ENCODE data around the gene CELF2.

CELF2 gene

DNA sequence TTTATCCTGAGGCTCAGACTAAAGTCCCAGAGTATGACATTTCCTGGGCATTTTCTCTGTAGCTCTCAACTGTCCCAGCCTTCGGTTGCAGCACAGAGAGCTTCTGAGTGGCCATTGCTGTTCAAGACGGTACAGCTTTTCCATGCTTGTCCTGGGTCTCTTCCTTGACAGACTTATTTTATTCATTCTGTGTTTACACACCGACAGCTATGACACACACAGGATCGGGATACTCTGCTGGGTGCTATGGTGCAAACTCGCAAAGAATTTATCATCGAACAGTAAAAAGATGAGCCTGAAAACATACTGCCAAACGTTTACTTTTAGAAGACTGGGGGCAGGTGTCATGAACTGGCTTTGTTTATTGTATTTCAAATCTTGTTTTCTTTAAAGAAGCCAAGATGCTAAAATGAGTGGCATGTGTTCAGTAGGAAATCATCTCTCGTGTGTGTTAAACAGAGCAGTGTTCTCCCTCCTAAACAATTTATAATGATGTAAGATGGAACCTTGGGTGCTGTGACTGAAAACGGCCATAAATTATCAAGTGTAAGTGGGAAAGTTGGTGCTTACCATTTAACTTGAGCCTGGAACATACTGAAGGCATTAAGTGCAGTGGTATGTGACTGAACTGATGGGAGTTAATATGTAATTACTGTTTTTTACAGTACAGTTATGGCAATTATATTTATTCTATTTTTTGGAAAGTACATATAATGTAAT lies 120.8 kb downstream of the CELF2 start:
- no peak for DNase-seq

DNA sequence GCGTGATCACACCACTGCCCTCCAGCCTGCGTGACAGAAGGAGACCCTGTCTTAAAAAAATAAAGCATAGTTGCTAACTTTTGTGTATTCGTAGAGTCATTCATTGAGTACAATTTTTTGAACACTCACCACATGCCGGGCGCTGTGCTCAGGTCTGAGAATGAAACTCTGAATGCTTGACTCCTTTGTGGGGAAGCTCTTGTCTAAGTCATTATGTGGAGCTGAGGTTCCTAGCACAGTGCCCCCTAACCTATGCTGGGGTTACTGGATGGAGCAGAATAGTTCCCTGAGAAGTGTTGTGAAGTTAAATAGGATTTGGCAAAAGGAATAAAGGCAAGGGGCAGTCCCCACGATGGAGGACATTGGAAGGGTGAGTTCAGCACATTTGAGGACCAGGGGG lies 123.3 kb downstream of the CELF2 start:
- no peak for DNase-seq

DNA sequence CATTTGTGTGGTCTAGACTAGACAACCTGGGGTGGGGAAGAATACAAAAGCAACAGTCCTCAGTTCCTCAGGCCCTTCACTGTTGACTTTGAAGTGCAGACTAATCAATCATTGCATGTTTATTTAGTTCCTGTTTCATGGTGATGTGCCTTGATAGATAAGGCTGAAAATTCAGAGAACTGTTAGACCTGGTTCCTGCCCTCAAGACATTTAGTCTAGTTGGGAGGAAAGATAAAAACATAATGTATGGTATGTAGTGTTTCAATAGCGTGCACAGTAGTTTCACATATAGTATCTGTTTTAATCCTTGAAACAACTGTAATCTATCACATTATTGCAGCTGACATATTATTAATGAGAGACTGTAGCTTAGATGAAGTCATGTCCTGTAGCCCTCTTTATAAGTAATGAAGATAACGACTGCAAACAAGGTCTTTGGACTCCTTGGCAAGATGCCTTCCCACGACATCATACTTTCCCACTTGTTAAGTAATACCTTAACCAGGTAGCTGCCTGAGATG lies 124.0 kb downstream of the CELF2 start:
- DNase-seq = no peak

DNA sequence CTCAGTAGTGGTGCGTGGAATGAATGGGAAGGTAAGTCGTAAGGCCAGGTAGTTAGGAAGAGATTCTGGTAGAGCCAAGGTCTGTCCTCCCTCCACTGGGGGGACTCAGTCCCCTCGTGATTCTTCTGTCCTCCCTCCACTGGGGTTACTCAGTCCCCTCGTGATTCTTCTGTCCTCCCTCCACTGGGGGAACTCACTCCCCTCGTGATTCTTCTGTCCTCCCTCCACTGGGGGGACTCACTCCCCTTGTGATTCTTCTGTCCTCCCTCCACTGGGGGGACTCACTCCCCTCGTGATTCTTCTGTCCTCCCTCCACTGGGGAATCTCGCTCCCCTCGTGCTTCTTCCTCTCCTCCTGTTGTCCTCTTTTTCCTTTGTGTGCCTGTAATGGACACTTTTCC lies 125.1 kb downstream of the CELF2 start:
- no peak for DNase-seq

DNA sequence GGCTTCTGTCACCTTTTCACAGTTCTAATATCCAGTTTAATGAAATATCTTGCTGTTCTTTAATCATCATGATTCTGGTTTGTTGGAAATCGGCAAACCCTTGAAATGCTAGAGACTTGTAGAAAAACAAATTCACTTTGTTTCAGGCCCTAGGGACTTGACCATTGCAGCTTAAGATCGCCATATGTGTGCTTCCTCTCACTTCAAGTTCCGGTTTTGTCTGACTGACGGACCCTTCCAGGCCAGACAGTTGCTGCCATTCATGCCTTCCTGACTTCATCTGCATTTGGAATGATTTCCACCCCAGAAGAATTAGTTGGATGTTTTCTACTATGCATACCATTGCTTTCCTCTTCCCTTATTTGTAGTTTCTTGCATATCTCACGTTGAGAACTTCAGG lies 125.6 kb downstream of the CELF2 start:
- no peak for DNase-seq

DNA sequence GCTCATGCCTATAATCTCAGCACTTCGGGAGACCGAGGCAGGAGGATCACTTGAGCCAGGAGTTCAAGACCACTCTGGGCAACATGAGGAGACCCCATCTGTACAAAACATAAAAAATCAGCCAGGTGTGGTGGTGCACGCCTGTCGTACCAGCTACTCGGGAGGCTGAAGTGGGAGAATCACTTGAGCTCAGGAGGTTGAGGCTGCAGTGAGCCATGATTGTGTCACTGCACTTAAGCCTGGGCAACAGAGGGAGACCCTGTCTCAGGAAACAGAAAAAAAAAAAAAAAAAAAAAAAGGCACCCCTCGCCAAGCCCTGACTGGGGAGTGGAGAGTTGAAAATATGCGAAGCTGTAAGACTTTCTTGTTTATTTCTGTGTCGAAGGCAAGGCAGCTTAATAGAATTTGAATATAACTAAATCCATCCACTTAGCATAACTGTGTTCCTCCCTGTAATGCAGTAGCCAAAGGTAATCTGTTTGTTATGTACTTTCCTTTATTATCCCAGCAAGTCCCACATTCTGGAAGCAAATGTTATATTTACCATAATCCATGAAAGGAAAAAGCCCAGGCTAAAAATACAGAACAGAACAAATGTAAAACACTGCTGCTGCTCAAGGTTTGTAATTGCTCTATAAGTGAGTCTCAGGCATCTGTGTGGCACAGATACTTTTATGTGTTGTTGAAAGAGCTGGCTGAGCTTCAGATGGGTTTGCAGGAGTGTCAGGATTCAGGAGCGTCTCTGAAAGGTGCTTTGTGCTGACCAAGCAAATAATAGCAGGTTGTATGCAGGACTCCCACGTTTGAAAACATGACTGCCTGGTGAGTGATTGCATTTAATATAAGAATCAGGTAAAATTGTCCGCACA lies 127.2 kb downstream of the CELF2 start:
- DNase-seq = no peak

DNA sequence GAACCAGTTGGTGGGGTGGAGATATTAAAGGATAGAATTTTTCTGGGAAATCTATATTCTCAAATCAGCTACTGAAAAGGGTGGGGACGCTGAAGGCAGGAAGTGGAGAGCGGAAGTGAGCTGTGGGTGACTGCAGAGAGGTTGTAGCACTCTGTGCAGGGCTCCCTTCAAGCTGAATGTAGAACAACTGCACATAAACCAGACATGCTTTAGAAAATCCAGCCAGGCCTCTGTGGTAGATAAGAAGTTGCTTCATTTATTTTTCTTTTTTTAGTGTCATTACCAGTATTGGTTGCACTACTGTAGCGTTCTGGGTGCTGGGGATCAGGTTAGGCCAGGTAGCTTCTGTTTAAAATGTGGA lies 127.8 kb downstream of the CELF2 start:
- DNase-seq = no peak

DNA sequence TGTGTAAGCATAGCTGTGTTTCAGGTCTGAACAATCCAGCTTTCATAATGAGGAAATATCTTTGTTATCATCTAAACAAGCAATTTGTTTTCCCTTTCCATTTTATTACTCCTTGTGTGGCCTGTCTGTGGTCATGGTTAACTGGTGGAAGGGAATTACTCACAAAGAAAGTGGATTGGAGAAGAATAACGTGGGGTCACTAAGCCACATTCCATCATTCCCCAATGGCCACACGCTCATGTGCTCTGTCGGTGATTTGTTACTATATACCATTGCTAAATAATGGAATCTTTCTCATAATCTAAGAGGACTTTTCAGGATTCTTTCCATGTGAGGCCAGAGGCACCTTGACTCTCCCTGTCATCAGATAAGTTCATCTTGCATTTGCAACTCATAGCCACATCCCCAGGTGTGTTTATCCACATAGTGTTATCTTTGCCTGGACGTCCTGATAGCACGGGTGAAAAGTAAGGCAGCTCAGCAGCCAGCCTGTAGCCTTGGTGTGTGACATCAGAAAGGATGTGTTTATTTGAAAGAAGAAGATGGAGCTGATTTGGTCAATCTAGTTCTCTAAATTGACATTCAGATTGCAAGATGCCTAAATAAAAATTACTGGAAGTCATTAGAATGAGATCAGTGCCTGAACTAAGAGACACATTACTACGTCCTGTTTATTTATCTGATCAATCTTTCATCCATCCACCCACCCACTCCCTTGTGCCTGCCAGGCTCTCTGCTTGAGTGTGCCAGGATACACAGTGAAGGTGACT lies 128.9 kb downstream of the CELF2 start:
- DNase-seq = no peak

DNA sequence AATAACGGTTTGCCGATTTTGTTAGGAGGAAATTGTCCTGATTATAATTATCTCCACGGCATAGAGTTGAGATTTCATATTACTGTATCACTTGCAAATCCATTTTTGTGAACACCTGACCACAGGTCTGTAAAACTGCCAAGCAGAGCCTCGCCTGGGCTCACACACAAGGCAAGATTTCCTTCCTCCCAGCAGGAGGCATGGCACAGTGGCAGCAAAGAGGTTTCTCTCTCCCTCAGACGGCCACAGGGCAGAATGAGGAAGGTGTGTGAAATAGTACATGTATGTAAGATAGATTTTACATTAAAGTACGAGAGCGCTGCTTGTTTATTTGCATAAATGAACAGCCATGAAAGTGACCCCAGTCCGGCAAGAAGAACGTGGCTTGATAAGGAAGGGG lies 130.1 kb downstream of the CELF2 start:
- DNase-seq = no peak

DNA sequence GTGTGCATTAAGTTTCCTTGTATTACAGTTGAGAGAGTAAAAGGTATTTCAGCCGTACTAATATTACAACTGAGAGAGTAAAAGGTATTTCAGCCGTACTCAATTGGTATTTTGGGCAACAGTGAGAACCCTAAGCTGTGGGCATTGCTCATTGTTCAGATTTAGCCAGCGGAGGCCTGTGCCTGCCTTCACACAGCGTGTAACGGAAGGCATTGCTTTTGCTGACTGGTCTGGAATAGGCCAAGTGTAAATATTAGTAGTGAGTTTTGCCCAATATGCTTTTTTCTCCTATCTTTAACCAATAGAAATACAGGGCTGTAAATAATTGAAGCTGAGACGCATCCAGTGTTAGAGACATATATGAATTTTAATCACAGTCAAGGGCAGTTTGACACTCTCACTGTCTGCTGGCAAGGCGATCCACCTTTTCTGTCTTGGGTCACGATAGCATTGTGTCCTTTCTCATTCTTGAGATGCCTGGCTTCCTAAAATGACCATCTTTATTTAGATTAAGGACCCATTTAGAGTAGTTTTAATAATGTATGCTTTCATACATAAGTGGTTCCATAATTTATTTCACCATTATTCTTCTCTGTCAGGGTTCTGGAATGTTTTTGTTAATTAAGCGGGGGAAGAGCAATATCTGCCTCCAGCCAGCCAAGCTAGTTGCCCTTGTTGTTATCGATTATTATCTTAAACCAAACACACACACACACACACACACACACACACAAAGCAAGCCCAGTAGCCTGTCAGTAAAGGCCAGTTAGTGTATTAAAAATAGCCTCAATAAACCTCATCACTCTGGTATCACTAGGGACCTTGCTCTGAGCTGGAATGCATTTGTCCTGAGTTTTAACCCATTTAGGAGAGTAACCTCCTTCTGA lies 130.7 kb downstream of the CELF2 start:
- no peak for DNase-seq

DNA sequence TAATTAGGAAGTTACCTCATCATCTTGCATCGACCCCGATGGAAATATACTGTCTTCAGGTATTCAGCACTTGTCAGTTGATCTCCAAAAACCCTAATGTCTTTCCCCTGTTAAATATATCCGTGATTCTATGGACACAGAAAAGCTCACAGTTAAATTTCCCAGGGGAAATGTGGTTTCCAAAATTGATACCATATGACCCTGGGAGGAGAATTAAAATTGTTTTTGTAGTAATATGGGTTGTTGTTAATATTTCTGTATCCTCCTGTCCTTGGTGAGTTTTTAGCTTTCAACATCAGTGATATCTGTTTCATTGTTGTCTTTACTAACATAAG lies 132.1 kb downstream of the CELF2 start:
- no peak for DNase-seq

DNA sequence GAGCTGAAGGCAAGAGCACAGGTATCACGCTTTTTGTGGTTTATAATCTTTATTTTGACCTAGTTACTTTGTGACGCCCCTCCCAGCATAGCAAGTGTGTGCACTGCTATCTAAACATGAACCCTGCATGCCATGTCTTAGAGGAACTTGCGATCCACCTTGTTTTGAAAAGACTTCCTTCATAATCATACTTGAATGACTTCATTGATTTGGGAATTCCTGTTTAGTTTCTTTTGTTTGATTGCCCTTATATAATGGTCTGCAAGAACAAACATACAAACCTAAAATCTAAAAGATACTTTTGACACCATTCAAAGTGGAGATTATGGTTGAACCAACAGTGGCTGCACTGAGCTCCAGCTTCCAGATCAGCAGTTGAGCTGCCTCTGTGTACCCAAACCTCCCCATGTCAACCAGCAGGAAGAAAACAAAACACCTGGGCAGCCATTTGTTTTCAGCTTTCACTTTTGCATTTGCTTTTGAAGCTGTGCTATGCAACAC lies 132.6 kb downstream of the CELF2 start:
- DNase-seq = no peak

DNA sequence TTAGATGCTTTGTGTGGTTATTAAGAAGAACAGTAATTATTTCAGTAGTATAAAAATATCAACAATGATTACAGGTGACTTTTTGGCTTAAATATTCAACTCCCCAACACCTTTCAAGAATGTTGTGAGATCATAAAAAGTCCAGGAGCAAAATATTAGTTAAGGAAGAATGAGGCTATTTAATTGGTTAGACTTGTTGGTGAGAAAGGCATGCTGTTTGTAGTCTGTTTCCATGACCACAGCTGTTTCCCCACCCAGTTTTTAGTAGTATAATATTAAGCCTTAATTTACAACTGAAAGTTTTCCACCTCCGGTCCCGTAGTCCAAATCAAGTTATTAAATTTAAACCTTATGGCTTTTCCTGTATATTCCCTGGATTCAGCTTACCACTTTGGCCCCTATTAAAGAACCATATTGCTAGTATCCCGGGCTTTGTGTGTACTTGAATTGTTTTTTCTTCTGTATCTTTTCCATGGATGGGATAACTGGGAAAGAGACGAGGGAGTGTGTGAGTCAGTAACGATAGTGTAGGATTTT lies 133.3 kb downstream of the CELF2 start:
- DNase-seq = no peak

DNA sequence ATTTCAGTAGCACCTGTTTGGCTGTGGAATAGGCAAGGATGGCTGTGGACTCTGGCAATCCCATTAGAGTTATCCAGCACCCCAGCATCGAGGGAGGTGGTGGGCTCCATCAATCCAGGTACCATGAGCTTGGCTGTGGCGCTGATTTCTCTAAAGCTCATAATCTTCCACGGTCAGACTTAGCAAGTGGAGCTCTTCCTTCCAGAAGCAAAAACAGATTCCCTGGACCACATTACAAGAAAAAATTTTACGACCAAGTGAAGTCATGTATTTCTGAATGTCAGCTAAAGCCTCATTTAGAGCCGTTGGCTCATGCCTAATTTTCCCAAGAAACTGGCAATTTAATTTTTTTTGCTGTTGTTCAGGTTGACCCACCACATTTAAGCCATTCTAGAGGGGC lies 135.1 kb downstream of the CELF2 start:
- DNase-seq = no peak

DNA sequence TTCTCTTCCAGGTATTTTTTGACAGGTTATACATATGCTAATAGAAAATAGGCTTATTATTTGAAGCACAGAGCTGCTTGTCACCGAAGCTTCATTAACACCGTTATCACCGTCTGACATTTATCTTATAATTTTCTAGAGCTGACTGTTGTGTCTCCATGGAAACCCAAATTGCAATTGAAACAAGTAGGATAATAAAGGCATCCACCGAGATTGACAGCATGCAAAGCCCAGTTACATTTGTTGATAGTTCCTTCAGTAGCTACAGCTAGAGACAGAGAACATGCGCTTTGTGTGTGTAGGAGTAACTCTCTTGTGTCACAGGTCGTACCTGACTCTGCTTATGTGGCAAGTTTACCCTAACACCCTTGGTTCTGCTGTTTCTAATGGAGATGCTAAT lies 135.6 kb downstream of the CELF2 start:
- DNase-seq = no peak

DNA sequence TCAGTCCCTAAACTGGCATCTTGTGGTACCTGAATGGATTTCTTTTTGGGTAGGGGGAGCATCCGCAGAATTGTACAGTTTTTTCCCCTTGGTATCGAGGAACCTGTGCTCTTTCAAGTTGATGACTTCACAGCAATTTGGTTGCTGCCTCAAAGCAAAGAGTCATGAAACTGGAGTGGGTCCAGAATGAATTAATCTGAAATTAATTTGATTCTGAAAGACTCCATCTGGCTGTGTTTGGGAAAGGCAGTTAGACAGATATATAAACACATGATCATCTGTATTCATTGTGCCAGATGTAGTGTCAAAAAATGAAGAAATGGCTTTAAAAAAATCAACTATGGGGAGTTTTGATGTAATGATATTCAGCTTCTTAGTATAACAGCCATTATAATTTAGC lies 136.1 kb downstream of the CELF2 start:
- no peak for DNase-seq

DNA sequence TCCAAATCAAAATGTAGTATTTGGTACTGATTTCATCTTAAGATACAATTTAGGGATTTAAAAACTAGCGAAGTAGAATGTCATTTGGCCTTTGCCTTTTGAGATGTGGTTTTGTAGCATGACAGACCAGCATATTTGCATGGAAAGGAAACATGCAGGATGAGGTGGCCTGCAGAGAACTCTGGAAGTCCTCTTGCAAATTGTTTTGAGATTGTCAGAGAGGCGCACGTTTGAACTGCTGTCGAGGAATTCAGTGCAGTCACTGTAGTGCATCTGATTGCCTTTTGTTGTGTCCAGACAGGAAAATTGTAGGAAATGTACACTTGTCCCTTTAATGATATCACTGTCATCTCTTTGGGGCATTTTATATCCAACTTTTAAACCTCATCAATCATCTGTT lies 136.7 kb downstream of the CELF2 start:
- DNase-seq = no peak

DNA sequence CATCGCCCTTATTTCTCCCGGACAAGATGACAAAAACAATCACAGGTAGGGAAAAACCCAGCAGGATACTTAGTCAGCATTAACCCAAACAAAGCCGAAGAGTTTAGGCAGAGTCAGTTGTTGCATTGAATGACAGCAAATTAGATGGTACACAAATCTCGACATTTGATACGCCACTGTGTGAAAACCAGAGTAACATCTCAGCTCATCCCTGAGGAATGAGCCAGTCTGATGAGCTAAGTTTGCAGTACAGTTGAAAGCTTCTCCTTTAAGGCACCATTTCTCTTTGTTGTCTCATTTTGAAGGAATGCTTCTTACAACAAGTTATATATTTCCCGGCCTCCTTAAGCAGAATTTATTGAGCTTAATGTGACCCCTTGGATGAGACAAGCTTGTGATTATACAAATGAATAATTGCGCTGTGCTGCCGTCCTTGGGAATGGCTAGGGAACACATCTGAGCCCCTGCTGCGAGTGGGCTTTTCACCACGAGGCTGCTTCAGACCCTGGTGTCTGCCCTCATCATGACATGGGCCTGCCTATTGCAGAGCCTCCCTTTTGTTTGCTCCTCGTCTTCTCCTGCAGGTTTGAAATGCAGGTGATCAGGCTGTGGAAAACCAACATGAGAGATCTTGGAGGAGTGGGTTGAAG lies 137.3 kb downstream of the CELF2 start:
- DNase-seq = no peak

DNA sequence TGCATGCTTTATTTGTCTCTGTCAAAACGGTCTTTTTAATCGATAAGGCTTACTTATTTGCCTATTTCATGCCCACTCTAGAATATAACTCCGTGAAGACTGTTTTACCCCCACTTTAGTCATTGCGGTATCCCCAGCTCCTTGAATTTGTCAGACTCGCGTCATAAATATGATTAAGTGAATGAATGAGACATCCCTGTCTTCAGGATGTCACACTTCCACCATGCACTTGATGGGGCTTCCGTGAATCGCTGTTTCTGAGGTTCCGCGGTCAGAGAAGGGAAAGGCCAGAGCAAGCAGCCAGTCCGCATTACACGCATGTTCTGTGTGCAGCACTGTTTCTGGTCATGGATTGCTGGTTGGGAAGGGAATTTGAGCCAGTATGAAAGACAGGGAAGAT lies 138.8 kb downstream of the CELF2 start:
- no peak for DNase-seq

DNA sequence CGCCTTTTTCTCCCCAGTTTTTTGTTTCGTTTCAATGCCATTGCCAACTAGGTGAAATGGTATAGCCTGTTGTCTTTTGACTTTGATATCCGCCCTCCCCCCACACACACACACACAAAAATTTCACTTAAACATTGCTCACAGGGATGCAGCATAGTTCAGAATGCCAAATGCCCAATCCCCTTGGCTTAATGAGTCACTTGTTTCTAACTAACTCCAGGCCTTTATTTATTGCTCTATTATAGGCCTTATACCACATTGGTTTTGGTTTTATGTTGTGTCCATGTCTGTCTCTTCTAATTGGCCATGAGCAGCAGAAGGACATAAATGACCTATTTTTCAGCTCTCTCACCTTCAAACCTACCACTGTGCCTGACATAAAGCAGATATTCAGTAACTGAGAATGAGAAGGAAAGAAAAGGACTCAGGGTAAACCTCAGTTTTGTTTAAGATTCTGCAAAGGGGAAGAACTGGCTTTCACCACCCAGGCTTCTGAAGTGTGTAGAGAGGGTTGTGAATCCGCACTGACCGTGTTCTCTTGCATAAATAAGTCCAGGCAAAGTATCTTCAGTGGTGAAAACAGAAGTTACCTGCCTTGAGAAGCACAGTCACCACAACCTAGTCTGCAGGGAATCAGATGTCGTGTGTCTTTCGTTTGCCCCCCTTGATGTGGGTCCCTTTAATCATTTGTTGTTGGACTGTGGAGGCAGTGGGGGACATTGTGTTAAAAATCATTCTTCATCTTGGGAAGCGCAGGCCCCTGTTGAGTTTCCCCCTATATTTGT lies 139.8 kb downstream of the CELF2 start:
- no peak for DNase-seq

DNA sequence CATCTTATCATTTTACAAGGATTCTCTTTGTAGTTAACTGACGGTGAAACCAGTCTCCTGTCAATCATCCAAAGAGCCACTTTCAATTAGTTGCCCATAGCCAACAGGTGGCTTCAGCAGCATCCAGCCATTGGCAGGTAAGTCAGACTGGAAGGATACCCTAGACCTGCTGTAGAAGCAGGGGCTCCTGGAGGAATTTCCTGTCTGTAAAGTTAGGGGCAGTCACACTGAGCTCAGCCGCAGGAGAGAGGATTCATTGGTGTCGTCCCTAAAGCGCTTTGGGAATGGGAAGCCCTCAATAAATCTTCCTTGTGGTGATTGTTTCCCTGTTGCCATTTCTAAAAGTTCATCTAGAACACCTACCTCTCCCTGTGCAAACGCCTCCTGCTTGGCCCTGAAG lies 140.4 kb downstream of the CELF2 start:
- no peak for DNase-seq

All from DMS153 (cell line).